ENCODE results near the gene CDA. TPM values are rescaled to one million over a fixed set of nuclear protein-coding genes. Genes with fewer than 3 reads are reported as not detected.

Gene CDA
- total and polyA plus RNA-seq, 2 of the 8 experiments (the other 6 are each of a cell fraction or from before 2014, with no cell fraction given): 4.4 to 11.3 TPM

GRCh38 chr1:20665726-20666125, 76.8 kb downstream of the CDA start:
- no peaks in the 10 kb centered on the region for H4K20me1 ChIP-seq (replicated peaks in 1 of 2; ENCODE audit: control insufficient read depth in 1 of 2, insufficient read depth in 2 of 2, low read length in 2 of 2)
- no peak overlapping the region for H4K91ac ChIP-seq (replicated peaks; ENCODE audit: insufficient read length, low read length)
- H2BK12ac ChIP-seq (ENCODE audit: low read depth, low read length): no peak overlapping the region
- H3K79me2 ChIP-seq (ENCODE audit: control insufficient read depth in 1 of 2, insufficient read depth in 2 of 2, low read length in 2 of 2): peaks cover 0 to 4% of the 10 kb centered on the region in 2 experiments; a peak in 3 of 4 replicates
- POLR2A ChIA-PET (ENCODE audit: partially characterized antibody): interaction anchor here (1.4 to 1.5 kb wide), 2 partner anchors 14 to 16 kb away, joined by 3 to 4 read pairs; no protein-coding TSS in a partner anchor
- no peak overlapping the region for H3K56ac ChIP-seq (replicated peaks; ENCODE audit: insufficient read length, low read depth, low read length)
- H3K4me2 ChIP-seq (ENCODE audit: insufficient read depth in 1 of 2, low read depth in 2 of 2, low read length in 2 of 2): no peak overlapping the region
- 83% methylated on average over 12 of the region's 12 CpGs; no CpG with 5 or more reads in 1 of the 2 experiments for WGBS, 2 experiments (ENCODE audit: extremely low coverage in 1 of 2, insufficient coverage in 1 of 2, insufficient read length in 1 of 2, insufficient replicate concordance in 2 of 2, low coverage in 1 of 2, low lambda C conversion rate in 2 of 2, missing lambda C conversion rate in 1 of 2)
- peaks cover 0 to 5% (median 3%) of the 10 kb centered on the region in 4 experiments; a peak in 3 of 7 replicates for H3K4me1 ChIP-seq (replicated peaks in 1 of 4; ENCODE audit: control insufficient read depth in 3 of 4, insufficient read depth in 4 of 4, low read length in 3 of 4)
- H4K8ac ChIP-seq (ENCODE audit: extremely low read depth, insufficient read depth, low read length): no peak overlapping the region
- H3K27me3 ChIP-seq (replicated peaks in 1 of 4; ENCODE audit: control insufficient read depth in 3 of 4, extremely low read depth in 1 of 4, insufficient read depth in 3 of 4, low read length in 3 of 4): no peaks in the 10 kb centered on the region
- no peak overlapping the region for H3K18ac ChIP-seq (ENCODE audit: extremely low read depth, low read length)
- no peak overlapping the region for H3K4me3 ChIP-seq (ENCODE audit: extremely low read depth in 1 of 4, insufficient read depth in 2 of 4, low read depth in 3 of 4, low read length in 4 of 4)
- H3K36me3 ChIP-seq (ENCODE audit: control insufficient read depth in 2 of 4, insufficient read depth in 4 of 4, low read length in 3 of 4): no peaks in the 10 kb centered on the region
- H2AFZ ChIP-seq (ENCODE audit: low read length): no peak overlapping the region
- H2BK5ac ChIP-seq (ENCODE audit: low read depth, low read length): no peak overlapping the region
- no peak overlapping the region for H2BK120ac ChIP-seq (replicated peaks; ENCODE audit: low read depth, low read length)
- no peaks in the 10 kb centered on the region; a peak in 1 of 4 replicates for H3K9me3 ChIP-seq (ENCODE audit: insufficient read depth in 2 of 2, low read depth in 1 of 2, low read length in 1 of 2)
- H3K23me2 ChIP-seq (ENCODE audit: low read depth, low read length): peaks cover 8% of the 10 kb centered on the region
- H3K9ac ChIP-seq (replicated peaks in 1 of 4; ENCODE audit: extremely low read depth in 1 of 4, low read depth in 3 of 4, low read length in 3 of 4): no peak overlapping the region
- no peak overlapping the region for H3K4ac ChIP-seq (replicated peaks; ENCODE audit: insufficient read length, low read depth, low read length)
- H3K14ac ChIP-seq (ENCODE audit: insufficient read length): no peak overlapping the region
- no peak for FAIRE-seq
- no peak overlapping the region for H3K27ac ChIP-seq (ENCODE audit: low read depth, low read length)
- no peak overlapping the region for H3K23ac ChIP-seq (ENCODE audit: insufficient read length)
- no peak overlapping the region for H2BK20ac ChIP-seq (ENCODE audit: low read length)
- H2BK15ac ChIP-seq (ENCODE audit: low read length): no peak overlapping the region
- H2AK5ac ChIP-seq (ENCODE audit: low read depth, low read length): no peak overlapping the region
- TF ChIP-seq RNF2 (IDR thresholded peaks at IDR 0.05; ENCODE audit: borderline replicate concordance, low read depth, low read length, missing control alignments, poor library complexity, severe bottlenecking): no peak
- TF ChIP-seq GTF2F1 (IDR thresholded peaks at IDR 0.05; ENCODE audit: borderline replicate concordance, low read depth, low read length): no peak
- H4K5ac ChIP-seq (ENCODE audit: insufficient read length, low read depth, low read length): no peak overlapping the region
- DNase-seq (ENCODE audit: low read depth in 1 of 2, low spot score in 2 of 2): no peak
- CTCF ChIA-PET (ENCODE audit: partially characterized antibody): interaction anchor here (0.7 to 1.8 kb wide), 7 partner anchors 10 to 91 kb away, joined by 3 to 7 read pairs (median 4); no protein-coding TSS in a partner anchor
- no peaks in the 10 kb centered on the region for H3K79me1 ChIP-seq (ENCODE audit: low read depth, low read length)

Measured in H1 (cell line).